Gastrocnemius medialis (tissue), 4 donors: ENCODE data around the gene SOAT2. TPM values are rescaled to one million over a fixed set of nuclear protein-coding genes. Genes with fewer than 3 reads are reported as not detected.

Experiments
- ATAC-seq, 2 donors: fragments of 150-250 bp; one replicate each; pipeline ENCODE4 v1.9.1; 2016
- DNase-seq, 2 donors: peaks; one replicate each; pipeline ENCODE4 v3.0.0-alpha.2; 2019
- H3K27ac ChIP-seq, 4 donors: fragments of 200-600 bp; sonication (generic); 1 replicate in 1 of 4; 2 replicates in 3 of 4; pipeline ENCODE4 v1.5.1; 2016 to 2018; ENCODE audit warnings: mild to moderate bottlenecking in 2 of 4, moderate library complexity in 1 of 4
- H3K27me3 ChIP-seq, 3 donors: fragments of 200-600 bp; sonication (generic) in 2 of 3; 1 replicate in 1 of 3; 2 replicates in 2 of 3; pipeline versions ENCODE4 v1.5.1 to v1.6.0; 2016 to 2019; ENCODE audit warnings: mild to moderate bottlenecking in 1 of 3, moderate library complexity in 1 of 3
- H3K36me3 ChIP-seq, 2 donors: fragments of 200-600 bp; sonication (generic) in 1 of 2; one replicate each; pipeline ENCODE4 v1.5.1; 2017 to 2018
- H3K4me1 ChIP-seq, 2 donors: fragments of 200-600 bp; sonication (generic) in 1 of 2; one replicate each; pipeline ENCODE4 v1.5.1; 2016 to 2017; ENCODE audit warnings: mild to moderate bottlenecking in 2 of 2
- H3K4me3 ChIP-seq, 4 donors: fragments of 200-600 bp; sonication (generic) in 3 of 4; 1 replicate in 1 of 4; 2 replicates in 3 of 4; pipeline ENCODE4 v1.5.1; 2016 to 2019; ENCODE audit warnings: mild to moderate bottlenecking in 2 of 4
- H3K9me3 ChIP-seq, 3 donors: fragments of 200-600 bp; sonication (generic) in 2 of 3; 1 replicate in 1 of 3; 2 replicates in 2 of 3; pipeline ENCODE4 v1.5.1; 2016 to 2019
- POLR2A ChIP-seq, 2 donors: fragments of 450-650 bp; IDR thresholded peaks; one replicate each; pipeline ENCODE4 v1.6.1; 2017; ENCODE audit warnings: antibody characterized with exemption in 2 of 2, mild to moderate bottlenecking in 2 of 2, moderate library complexity in 2 of 2
- in situ Hi-C, 4 donors: fragments of 200-750 bp; cut with MboI; loops; one replicate each; pipeline versions ENCODE4 v1.15.0 to v1.8.0; 2017; ENCODE audit warnings: low sequenced_read_pairs in 4 of 4
- intact Hi-C: fragments of 100-400 bp; cut with DNase I; formaldehyde crosslinking; loops from one replicate; pipeline ENCODE4 v1.15.1; 2023; ENCODE audit warnings: low total_unique reads
- total RNA-seq, 4 donors: library from RNA; depleted of rRNA; stranded (reverse); fragments of >200 nt; gene quantifications; one replicate each; pipeline versions ENCODE4 v1.1.0 to v1.2.3, GENCODE V29; 2016
- TF ChIP-seq, protein P1 (sequence below), 5 experiments: fragments of 450-650 bp in 3 of 5; fragments of 200-600 bp in 2 of 5; sonication (generic) in 2 of 5; IDR thresholded peaks in 4 of 5; conservative IDR thresholded peaks in 1 of 5; 1 replicate in 4 of 5; 2 replicates in 1 of 5; pipeline ENCODE4 v1.5.1; 2016 to 2019; ENCODE audit warnings: antibody characterized with exemption in 5 of 5, mild to moderate bottlenecking in 3 of 5, moderate library complexity in 3 of 5

SOAT2 gene
- total RNA-seq, 4 donors from 2014 or later: not detected

DNA sequence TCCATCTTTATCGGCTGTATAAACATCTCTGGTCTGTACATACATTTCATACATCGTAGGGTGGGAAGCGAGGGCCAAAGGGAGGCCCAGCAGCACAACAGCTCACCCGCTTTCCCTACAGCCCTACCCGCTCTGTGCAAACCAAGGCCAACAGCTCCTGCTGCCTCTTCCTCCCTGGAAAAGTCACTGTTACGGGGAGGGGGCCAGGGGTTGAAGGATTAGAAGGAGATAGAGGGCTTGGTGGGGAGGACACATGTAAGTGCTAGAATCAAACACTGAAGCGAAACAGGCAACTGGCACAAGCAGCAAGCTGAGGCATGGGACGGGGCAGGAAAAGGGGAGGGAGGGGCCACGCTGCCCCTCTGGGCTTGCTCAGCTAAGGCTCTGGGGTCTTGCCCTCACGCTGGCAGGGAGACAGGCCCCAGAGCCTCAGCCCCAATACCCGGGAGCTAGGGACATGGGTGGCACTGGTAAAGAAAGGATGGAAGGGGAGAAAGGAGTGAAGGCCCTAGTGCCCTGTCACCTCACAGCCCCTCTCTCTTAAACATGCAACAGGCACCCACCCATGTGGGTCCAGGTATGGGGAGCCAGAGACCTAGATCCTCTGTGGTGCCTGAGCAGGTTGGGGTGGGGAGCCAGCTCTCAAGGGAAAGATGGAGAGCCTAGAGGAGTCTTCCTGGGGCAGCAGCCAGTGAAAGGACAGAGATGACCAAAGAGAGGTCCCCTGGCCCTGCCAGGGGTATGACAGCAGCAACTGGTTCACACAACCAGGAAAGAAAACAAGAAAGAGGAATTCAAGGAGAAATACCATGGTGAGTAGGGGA is 38.5 kb upstream of the SOAT2 start:
- intact Hi-C loops: loop anchor here (2.0 to 5.0 kb wide), 3 partner anchors 14 to 117 kb away; partner anchors contain the start of genes CSAD, SPRYD3 and ZNF740
- in situ Hi-C loops: loop anchor here in 2 of 4 donors (5.0 to 25.0 kb wide), 3 partner anchors 37 to 122 kb away; partner anchors contain the start of genes CSAD (in 2 of the 2), SOAT2 (in 2 of the 2) and ZNF740 (in 2 of the 2)

DNA sequence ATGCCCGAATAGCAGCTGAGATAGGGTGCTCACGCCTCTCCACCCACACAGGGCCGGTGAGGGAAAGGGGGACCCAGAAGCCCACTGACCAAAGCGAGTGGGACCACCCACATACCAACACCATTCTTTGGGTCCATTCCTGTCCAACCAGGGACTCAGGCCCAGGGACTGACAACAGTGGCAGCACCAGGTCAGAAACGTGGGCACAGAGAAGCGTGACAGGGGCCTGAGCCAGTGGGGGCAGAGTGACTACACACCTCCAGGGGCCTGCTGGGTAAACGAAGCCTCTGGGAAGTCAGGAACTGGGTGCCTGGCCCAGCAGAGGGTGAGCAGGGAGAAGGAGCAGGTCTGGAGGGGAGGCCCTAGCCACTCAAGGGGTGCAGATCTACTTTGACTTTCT is 37.8 kb upstream of the SOAT2 start:
- intact Hi-C loops: loop anchor here (2.0 to 5.0 kb wide), 3 partner anchors 13 to 117 kb away; partner anchors contain the start of genes CSAD, SPRYD3 and ZNF740
- Histone ChIP-seq H3K27ac (peak overlapping the region; percentile 71 to 74 (median 74)), H3K4me1 (peaks cover 34 to 45% of the 10 kb centered on the region in 2 donors), H3K27me3 (no peaks in the 10 kb centered on the region), H3K4me3 (no peak overlapping the region), H3K36me3 (peaks cover 0 to 51% of the 10 kb centered on the region in 2 donors), H3K9me3 (no peaks in the 10 kb centered on the region)
- ATAC-seq (no peak), DNase-seq (peak in 1 of 2 donors; percentile 31)
- in situ Hi-C loops: loop anchor here in 2 of 4 donors (5.0 to 25.0 kb wide), 3 partner anchors 37 to 122 kb away; partner anchors contain the start of genes CSAD (in 2 of the 2), SOAT2 (in 2 of the 2) and ZNF740 (in 2 of the 2)
- TF ChIP-seq POLR2A (IDR thresholded peaks at IDR 0.05): no peak
- TF ChIP-seq, protein P1, sequence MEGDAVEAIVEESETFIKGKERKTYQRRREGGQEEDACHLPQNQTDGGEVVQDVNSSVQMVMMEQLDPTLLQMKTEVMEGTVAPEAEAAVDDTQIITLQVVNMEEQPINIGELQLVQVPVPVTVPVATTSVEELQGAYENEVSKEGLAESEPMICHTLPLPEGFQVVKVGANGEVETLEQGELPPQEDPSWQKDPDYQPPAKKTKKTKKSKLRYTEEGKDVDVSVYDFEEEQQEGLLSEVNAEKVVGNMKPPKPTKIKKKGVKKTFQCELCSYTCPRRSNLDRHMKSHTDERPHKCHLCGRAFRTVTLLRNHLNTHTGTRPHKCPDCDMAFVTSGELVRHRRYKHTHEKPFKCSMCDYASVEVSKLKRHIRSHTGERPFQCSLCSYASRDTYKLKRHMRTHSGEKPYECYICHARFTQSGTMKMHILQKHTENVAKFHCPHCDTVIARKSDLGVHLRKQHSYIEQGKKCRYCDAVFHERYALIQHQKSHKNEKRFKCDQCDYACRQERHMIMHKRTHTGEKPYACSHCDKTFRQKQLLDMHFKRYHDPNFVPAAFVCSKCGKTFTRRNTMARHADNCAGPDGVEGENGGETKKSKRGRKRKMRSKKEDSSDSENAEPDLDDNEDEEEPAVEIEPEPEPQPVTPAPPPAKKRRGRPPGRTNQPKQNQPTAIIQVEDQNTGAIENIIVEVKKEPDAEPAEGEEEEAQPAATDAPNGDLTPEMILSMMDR (IDR thresholded peaks at IDR 0.05 in 4 of 5, conservative IDR thresholded peaks at IDR 0.05 in 1 of 5): no peak

More for the DNA sequence above, 38.5 kb upstream of the SOAT2 start:
- peak overlapping the region; percentile 71 to 74 (median 74) for H3K27ac ChIP-seq
- DNase-seq (peak in 1 of 2 donors; percentile 25), ATAC-seq (no peak)
- H3K9me3 ChIP-seq: no peaks in the 10 kb centered on the region
- no peaks in the 10 kb centered on the region for H3K27me3 ChIP-seq
- H3K4me3 ChIP-seq: no peak overlapping the region
- TF ChIP-seq, protein P1 (IDR thresholded peaks at IDR 0.05 in 4 of 5, conservative IDR thresholded peaks at IDR 0.05 in 1 of 5): no peak
- no peak for TF ChIP-seq POLR2A (IDR thresholded peaks at IDR 0.05)
- peaks cover 0 to 57% of the 10 kb centered on the region in 2 donors for H3K36me3 ChIP-seq
- peaks cover 30 to 49% of the 10 kb centered on the region in 2 donors for H3K4me1 ChIP-seq

DNA sequence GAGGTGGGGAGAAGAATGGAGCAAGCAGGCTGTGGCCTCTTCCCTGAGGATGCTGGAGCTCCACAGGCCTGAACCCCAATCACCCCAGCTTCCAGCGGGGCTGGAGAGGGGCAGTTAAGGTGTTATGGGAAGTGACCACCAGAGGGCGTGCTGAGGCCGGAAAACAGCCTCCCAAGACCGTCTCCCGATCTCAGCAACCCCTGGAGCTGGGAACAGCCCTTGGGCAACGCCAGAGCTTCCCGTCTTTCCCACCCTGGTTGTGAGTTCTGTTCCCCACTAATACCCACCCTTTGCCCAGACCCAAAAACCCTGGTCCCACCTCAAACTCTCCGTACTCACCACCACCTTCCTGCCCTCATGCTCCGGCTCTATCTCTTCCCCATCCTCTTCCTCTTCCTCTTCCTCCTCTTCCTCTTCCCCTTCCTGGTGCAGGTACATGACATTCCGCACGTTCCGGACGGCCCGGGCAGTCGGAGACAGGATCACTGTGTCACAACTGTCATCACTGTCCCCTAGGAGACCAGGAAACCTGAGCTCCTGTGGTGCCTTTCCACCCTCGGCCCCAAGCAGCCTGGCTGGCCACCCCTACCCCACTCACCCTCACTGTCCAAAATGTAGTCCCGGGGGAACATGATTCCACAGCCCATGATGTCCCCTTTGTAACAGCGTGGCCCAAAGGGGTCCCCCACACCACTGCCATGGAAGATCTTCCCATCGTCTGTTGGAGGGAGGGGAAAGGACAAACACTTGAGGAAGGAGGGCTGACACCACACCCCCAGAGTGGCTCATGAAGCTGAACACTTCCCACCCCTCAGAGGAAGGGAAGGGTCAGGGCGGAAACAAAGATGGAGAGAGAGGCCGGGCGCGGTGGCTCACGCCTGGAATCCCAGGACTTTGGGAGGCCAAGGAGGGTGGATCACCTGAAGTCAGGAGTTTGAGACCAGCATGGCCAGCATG is 37.0 kb upstream of the SOAT2 start:
- H3K36me3 ChIP-seq: peaks cover 0 to 43% of the 10 kb centered on the region in 2 donors
- no peak for TF ChIP-seq POLR2A (IDR thresholded peaks at IDR 0.05)
- TF ChIP-seq, protein P1 (IDR thresholded peaks at IDR 0.05 in 4 of 5, conservative IDR thresholded peaks at IDR 0.05 in 1 of 5): peak; percentile 89 to 95 (median 94)
- peak; percentile 67 to 74 for DNase-seq
- peak; percentile 65 to 69 for ATAC-seq
- H3K4me3 ChIP-seq: no peak overlapping the region
- in situ Hi-C loops (loop anchor here in 2 of 4 donors (5.0 to 25.0 kb wide), 3 partner anchors 36 to 121 kb away; partner anchors contain the start of genes CSAD (in 2 of the 2), SOAT2 (in 2 of the 2) and ZNF740 (in 2 of the 2)), intact Hi-C loops (loop anchor here (1.0 to 5.0 kb wide), 5 partner anchors 13 to 131 kb away; partner anchors contain the start of genes CSAD, SPRYD3 and ZNF740)
- H3K27ac ChIP-seq: peak overlapping the region; percentile 71 to 74 (median 74)
- no peaks in the 10 kb centered on the region for H3K9me3 ChIP-seq
- H3K4me1 ChIP-seq: peaks cover 34 to 37% of the 10 kb centered on the region in 2 donors
- no peaks in the 10 kb centered on the region for H3K27me3 ChIP-seq
